ENCODE data around the gene DNAJB8. TPM values are rescaled to one million over a fixed set of nuclear protein-coding genes. Genes with fewer than 3 reads are reported as not detected.

The DNAJB8 gene
- total RNA-seq, 1 donor from 2014 or later: not detected

DNA sequence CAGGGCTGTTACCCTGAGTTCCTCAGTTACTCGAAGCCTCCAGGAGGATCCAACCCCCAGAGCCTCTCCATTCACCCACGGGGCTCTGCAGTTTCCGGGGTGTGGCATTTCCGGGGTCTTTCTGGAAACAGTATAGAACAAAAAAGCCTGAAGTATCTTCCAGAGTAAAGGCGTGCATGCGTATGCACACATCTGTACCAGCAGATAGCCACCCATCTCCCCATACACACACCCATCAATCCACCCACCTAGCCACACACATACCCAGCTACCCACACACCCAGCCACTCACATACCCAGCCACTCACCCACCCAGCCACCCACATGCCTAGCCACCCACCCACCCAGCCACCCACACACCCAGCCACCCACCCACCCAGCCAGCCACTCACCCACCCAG is 2.9 kb upstream of the DNAJB8 start:
- Histone ChIP-seq H2AFZ (ENCODE audit: low read depth, low read length) (no peak overlapping the region), H4K20me1 (ENCODE audit: insufficient read depth, low read length) (no peaks in the 10 kb centered on the region), H3K36me3 (ENCODE audit: insufficient read depth, low read length) (no peaks in the 10 kb centered on the region), H3K4me2 (ENCODE audit: low read length) (no peak overlapping the region), H3K79me2 (ENCODE audit: insufficient read depth, low read length) (no peaks in the 10 kb centered on the region), H3K27me3 (ENCODE audit: insufficient read depth, low read length) (peaks cover 59% of the 10 kb centered on the region), H3K27ac (ENCODE audit: low read depth, low read length) (no peak overlapping the region), H3K4me1 (ENCODE audit: insufficient read depth, low read length) (no peaks in the 10 kb centered on the region), H3K9me3 (ENCODE audit: insufficient read depth, low read depth, low read length) (peaks cover 5% of the 10 kb centered on the region), H3K4me3 (ENCODE audit: insufficient read depth, low read depth, low read length) (no peak overlapping the region), H3K9ac (ENCODE audit: low read length) (no peak overlapping the region)
- TF ChIP-seq EZH2 (IDR thresholded peaks at IDR 0.05; ENCODE audit: insufficient read depth, low read length): no peak
- TF ChIP-seq, protein P1, sequence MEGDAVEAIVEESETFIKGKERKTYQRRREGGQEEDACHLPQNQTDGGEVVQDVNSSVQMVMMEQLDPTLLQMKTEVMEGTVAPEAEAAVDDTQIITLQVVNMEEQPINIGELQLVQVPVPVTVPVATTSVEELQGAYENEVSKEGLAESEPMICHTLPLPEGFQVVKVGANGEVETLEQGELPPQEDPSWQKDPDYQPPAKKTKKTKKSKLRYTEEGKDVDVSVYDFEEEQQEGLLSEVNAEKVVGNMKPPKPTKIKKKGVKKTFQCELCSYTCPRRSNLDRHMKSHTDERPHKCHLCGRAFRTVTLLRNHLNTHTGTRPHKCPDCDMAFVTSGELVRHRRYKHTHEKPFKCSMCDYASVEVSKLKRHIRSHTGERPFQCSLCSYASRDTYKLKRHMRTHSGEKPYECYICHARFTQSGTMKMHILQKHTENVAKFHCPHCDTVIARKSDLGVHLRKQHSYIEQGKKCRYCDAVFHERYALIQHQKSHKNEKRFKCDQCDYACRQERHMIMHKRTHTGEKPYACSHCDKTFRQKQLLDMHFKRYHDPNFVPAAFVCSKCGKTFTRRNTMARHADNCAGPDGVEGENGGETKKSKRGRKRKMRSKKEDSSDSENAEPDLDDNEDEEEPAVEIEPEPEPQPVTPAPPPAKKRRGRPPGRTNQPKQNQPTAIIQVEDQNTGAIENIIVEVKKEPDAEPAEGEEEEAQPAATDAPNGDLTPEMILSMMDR (IDR thresholded peaks at IDR 0.05; ENCODE audit: insufficient read depth, low read depth, low read length): no peak
- FAIRE-seq (no peak), DNase-seq (ENCODE audit: low read depth) (no peak)
- Mint-ChIP-seq H3K27me3 (ENCODE audit: low read depth, unreplicated experiment) (peaks cover 79% of the 10 kb centered on the region), H3K9me3 (ENCODE audit: unreplicated experiment) (peaks cover 19% of the 10 kb centered on the region), H3K36me3 (ENCODE audit: low read depth, unreplicated experiment) (peaks cover 2% of the 10 kb centered on the region), H3K27ac (ENCODE audit: unreplicated experiment) (no peak overlapping the region), H3K4me3 (ENCODE audit: unreplicated experiment) (no peak overlapping the region), H3K4me1 (ENCODE audit: low read depth, unreplicated experiment) (peaks cover 1% of the 10 kb centered on the region)

DNA sequence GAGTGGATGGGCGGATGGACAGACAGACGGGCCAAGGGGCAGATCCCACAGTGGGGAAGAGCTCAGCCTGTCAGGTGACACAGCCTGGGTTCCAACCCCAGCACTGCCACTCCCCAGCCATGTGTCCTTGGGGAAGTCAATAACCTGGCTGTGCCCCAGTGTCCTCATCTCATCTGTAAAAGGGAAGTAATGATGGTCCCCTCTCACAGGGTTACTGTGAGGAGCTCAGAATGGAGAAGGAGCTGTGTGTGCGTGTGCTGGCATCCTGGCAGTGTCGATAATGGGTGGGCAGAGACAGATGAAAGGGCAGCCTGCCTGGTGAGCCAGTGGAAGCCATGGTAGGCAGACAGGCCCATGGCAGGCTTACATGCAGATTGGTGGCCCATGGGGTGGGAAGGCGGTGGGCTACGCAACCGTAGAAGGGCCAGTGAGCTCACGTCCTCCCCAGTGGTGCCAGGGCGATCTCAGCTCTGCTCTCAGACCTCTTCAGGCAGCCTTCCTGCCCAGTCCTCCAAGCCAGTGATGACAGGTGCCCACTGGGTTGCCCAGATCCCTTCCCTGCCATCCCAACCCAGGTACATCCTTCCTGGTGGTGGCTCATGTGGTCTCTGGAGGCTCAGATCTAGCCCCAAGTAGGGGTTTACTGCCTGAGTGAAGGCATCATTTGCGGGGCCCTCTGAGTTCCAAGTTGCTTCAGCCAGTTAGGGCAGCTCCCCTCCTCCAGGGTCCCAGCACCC is 2.3 kb upstream of the DNAJB8 start:
- no peaks in the 10 kb centered on the region for H3K4me1 ChIP-seq (ENCODE audit: insufficient read depth, low read length)
- no peak for FAIRE-seq
- no peak overlapping the region for H3K27ac Mint-ChIP-seq (ENCODE audit: unreplicated experiment)

More for the DNA sequence above, 2.3 kb upstream of the DNAJB8 start:
- Mint-ChIP-seq H3K4me3 (ENCODE audit: unreplicated experiment) (no peak overlapping the region), H3K27me3 (ENCODE audit: low read depth, unreplicated experiment) (peaks cover 79% of the 10 kb centered on the region), H3K36me3 (ENCODE audit: low read depth, unreplicated experiment) (peaks cover 2% of the 10 kb centered on the region), H3K9me3 (ENCODE audit: unreplicated experiment) (peaks cover 19% of the 10 kb centered on the region), H3K4me1 (ENCODE audit: low read depth, unreplicated experiment) (peaks cover 1% of the 10 kb centered on the region)
- H3K9me3 ChIP-seq (ENCODE audit: insufficient read depth, low read depth, low read length): peaks cover 5% of the 10 kb centered on the region
- no peak for DNase-seq (ENCODE audit: low read depth)
- no peaks in the 10 kb centered on the region for H3K36me3 ChIP-seq (ENCODE audit: insufficient read depth, low read length)
- H3K27me3 ChIP-seq (ENCODE audit: insufficient read depth, low read length): peaks cover 56% of the 10 kb centered on the region
- no peak overlapping the region for H3K4me2 ChIP-seq (ENCODE audit: low read length)
- no peak overlapping the region for H2AFZ ChIP-seq (ENCODE audit: low read depth, low read length)
- no peak overlapping the region for H3K4me3 ChIP-seq (ENCODE audit: insufficient read depth, low read depth, low read length)
- TF ChIP-seq, protein P1 (IDR thresholded peaks at IDR 0.05; ENCODE audit: insufficient read depth, low read depth, low read length): no peak
- no peak for TF ChIP-seq EZH2 (IDR thresholded peaks at IDR 0.05; ENCODE audit: insufficient read depth, low read length)
- H4K20me1 ChIP-seq (ENCODE audit: insufficient read depth, low read length): no peaks in the 10 kb centered on the region
- H3K79me2 ChIP-seq (ENCODE audit: insufficient read depth, low read length): no peaks in the 10 kb centered on the region
- no peak overlapping the region for H3K9ac ChIP-seq (ENCODE audit: low read length)
- no peak overlapping the region for H3K27ac ChIP-seq (ENCODE audit: low read depth, low read length)
